ENCODE results near the gene FARS2. TPM values are rescaled to one million over a fixed set of nuclear protein-coding genes. Genes with fewer than 3 reads are reported as not detected.

FARS2 gene
- polyA plus RNA-seq, 3 donors, result 12.2 to 21.6 (median 17.7) TPM

DNA sequence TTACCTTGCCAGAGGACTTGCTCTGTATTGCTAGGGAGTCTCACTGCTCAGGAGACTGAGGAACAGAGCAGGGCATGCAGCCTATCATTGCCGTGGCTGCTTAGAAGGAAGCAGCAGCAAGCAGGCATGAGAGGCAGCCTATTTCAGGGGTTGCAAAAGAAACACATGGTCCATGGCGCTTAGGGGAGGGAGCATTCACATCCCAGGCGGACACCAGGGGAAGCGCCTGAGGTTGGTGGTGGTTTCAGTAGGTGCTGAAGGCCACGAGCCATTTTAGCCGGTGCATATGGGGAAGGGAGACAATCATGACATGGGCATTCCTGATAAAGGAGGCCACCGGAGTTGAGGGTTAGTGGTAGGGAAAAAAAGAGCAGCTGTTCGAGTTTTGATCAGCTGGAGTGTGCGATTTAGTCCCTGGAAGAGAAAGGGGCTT is 20.9 kb downstream of the FARS2 start:
- Histone ChIP-seq H3K4me1 (ENCODE audit: control insufficient read depth in 1 of 2, insufficient read depth in 2 of 2, low read length in 2 of 2) (peaks cover 0 to 3% of the 10 kb centered on the region in 2 donors), H3K36me3 (replicated peaks in 1 of 2; ENCODE audit: control insufficient read depth in 1 of 2, insufficient read depth in 2 of 2, low read length in 2 of 2) (no peaks in the 10 kb centered on the region), H3K9ac (ENCODE audit: insufficient read depth, low read length, poor library complexity, severe bottlenecking) (no peak overlapping the region), H3K27me3 (ENCODE audit: control insufficient read depth in 2 of 2, insufficient read depth in 2 of 2, low read length in 2 of 2) (no peaks in the 10 kb centered on the region), H2AFZ (ENCODE audit: insufficient read depth, low read depth, low read length, poor library complexity, severe bottlenecking) (no peak overlapping the region), H3K4me3 (replicated peaks in 1 of 3; ENCODE audit: low read depth in 2 of 3, low read length in 3 of 3) (no peak overlapping the region), H4K20me1 (ENCODE audit: insufficient read depth, low read length) (peaks cover 2% of the 10 kb centered on the region), H3K9me3 (replicated peaks in 1 of 2; ENCODE audit: control insufficient read depth in 1 of 2, insufficient read depth in 1 of 2, low read length in 2 of 2) (no peaks in the 10 kb centered on the region), H3K27ac (ENCODE audit: low read depth in 1 of 2, low read length in 2 of 2) (no peak overlapping the region), H3K79me2 (ENCODE audit: insufficient read depth, low read length) (peaks cover 4% of the 10 kb centered on the region), H3K4me2 (replicated peaks; ENCODE audit: extremely low read depth, low read length, poor library complexity, severe bottlenecking) (no peak overlapping the region)
- TF ChIP-seq, protein P1, sequence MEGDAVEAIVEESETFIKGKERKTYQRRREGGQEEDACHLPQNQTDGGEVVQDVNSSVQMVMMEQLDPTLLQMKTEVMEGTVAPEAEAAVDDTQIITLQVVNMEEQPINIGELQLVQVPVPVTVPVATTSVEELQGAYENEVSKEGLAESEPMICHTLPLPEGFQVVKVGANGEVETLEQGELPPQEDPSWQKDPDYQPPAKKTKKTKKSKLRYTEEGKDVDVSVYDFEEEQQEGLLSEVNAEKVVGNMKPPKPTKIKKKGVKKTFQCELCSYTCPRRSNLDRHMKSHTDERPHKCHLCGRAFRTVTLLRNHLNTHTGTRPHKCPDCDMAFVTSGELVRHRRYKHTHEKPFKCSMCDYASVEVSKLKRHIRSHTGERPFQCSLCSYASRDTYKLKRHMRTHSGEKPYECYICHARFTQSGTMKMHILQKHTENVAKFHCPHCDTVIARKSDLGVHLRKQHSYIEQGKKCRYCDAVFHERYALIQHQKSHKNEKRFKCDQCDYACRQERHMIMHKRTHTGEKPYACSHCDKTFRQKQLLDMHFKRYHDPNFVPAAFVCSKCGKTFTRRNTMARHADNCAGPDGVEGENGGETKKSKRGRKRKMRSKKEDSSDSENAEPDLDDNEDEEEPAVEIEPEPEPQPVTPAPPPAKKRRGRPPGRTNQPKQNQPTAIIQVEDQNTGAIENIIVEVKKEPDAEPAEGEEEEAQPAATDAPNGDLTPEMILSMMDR (IDR thresholded peaks at IDR 0.05), result no peak
- intact Hi-C loops (cut with micrococcal nuclease), result no loop called here
- 56% methylated on average over 9 of the region's 9 CpGs for WGBS (ENCODE audit: insufficient coverage)
- Mint-ChIP-seq H3K9me3 (peaks cover 0 to 2% (median 0%) of the 10 kb centered on the region in 7 donors), H3K4me1 (peaks cover 24% of the 10 kb centered on the region), H3K36me3 (peaks cover 6% of the 10 kb centered on the region in 2 donors), H3K4me3 (no peak overlapping the region), H3K27me3 (ENCODE audit: low read depth in 3 of 3) (peaks cover 0 to 2% (median 1%) of the 10 kb centered on the region in 3 donors), H3K27ac (peak overlapping the region in 2 of 7 donors; percentile 23 to 77)
- no peak for DNase-seq

- no peak for DNase-seq
- no peak overlapping the region for H2AFZ ChIP-seq (ENCODE audit: insufficient read depth, low read depth, low read length, poor library complexity, severe bottlenecking)
- no peaks in the 10 kb centered on the region for H3K27me3 ChIP-seq (ENCODE audit: control insufficient read depth in 2 of 2, insufficient read depth in 2 of 2, low read length in 2 of 2)
- TF ChIP-seq, protein P1 (IDR thresholded peaks at IDR 0.05), result no peak
- H3K27ac ChIP-seq (ENCODE audit: low read depth in 1 of 2, low read length in 2 of 2), result no peak overlapping the region
- Mint-ChIP-seq H3K36me3 (peaks cover 0 to 2% of the 10 kb centered on the region in 2 donors), H3K4me1 (peaks cover 26% of the 10 kb centered on the region), H3K27me3 (ENCODE audit: low read depth in 3 of 3) (peaks cover 0 to 3% (median 1%) of the 10 kb centered on the region in 3 donors), H3K27ac (no peak overlapping the region), H3K4me3 (no peak overlapping the region), H3K9me3 (no peaks in the 10 kb centered on the region)
- peaks cover 0 to 3% of the 10 kb centered on the region in 2 donors for H3K4me1 ChIP-seq (ENCODE audit: control insufficient read depth in 1 of 2, insufficient read depth in 2 of 2, low read length in 2 of 2)
- H3K79me2 ChIP-seq (ENCODE audit: insufficient read depth, low read length), result peaks cover 5% of the 10 kb centered on the region
- no peaks in the 10 kb centered on the region for H3K9me3 ChIP-seq (replicated peaks in 1 of 2; ENCODE audit: control insufficient read depth in 1 of 2, insufficient read depth in 1 of 2, low read length in 2 of 2)
- 95% methylated on average over 6 of the region's 6 CpGs for WGBS (ENCODE audit: insufficient coverage)
- no peak overlapping the region for H3K9ac ChIP-seq (ENCODE audit: insufficient read depth, low read length, poor library complexity, severe bottlenecking)
- no peaks in the 10 kb centered on the region for H3K36me3 ChIP-seq (replicated peaks in 1 of 2; ENCODE audit: control insufficient read depth in 1 of 2, insufficient read depth in 2 of 2, low read length in 2 of 2)
- H3K4me3 ChIP-seq (replicated peaks in 1 of 3; ENCODE audit: low read depth in 2 of 3, low read length in 3 of 3), result no peak overlapping the region
- peaks cover 7% of the 10 kb centered on the region for H4K20me1 ChIP-seq (ENCODE audit: insufficient read depth, low read length)
- H3K4me2 ChIP-seq (replicated peaks; ENCODE audit: extremely low read depth, low read length, poor library complexity, severe bottlenecking), result no peak overlapping the region
- intact Hi-C loops (cut with micrococcal nuclease), result no loop called here
Observed at GRCh38 chr6:5285081-5285480, 23.8 kb downstream of the FARS2 start.

Measured in CD14-positive monocyte (primary cell).